ENCODE data around the gene PTPRT. TPM values are rescaled to one million over a fixed set of nuclear protein-coding genes. Genes with fewer than 3 reads are reported as not detected.

PTPRT gene
- total and polyA plus RNA-seq, 12 donors, result 0.04 to 0.53 (median 0.22) TPM; not detected in 1

DNA sequence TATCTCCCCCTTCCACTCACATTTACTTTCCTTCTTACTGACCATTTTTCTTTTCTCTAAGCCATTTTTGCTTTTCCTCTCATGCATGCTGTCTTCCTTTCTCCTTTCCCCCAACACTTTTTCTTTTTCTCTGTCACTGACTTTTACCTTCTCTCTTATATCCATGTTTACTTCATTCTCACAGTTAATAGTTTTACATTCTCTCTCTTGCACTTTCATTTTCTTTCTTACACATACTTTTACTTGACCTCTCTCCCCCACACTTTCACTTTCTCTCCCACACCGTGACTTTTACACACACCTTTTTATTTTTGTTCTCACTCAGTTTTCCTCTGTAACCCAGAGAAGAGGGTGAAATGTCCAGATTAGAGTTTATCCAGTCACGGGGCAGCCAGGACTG is 636.3 kb downstream of the PTPRT start:
- no peak for ATAC-seq
- 50 to 58% methylated on average over 2 of the region's 2 CpGs for WGBS, 2 donors

DNA sequence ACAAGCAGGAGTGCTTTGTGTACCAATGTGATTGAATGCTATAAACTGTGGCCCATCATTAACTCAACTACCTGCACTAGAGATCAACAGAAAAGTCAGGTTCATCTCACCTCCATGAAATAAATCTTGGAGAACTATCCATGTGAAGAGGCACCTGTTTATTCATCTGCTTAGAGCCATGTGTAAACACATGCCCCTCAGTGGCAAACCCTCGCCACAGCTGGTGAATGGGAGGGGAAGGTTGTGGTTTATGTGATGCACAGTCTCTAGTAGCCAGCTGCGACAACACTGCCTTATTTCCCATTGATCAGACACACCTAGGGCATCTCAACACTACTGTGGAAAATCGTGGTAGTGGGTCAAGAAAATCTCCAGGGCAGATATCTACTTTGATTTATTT is 640.2 kb downstream of the PTPRT start:
- DNase-seq (no peak), ATAC-seq (no peak)
- TF ChIP-seq, protein P1, sequence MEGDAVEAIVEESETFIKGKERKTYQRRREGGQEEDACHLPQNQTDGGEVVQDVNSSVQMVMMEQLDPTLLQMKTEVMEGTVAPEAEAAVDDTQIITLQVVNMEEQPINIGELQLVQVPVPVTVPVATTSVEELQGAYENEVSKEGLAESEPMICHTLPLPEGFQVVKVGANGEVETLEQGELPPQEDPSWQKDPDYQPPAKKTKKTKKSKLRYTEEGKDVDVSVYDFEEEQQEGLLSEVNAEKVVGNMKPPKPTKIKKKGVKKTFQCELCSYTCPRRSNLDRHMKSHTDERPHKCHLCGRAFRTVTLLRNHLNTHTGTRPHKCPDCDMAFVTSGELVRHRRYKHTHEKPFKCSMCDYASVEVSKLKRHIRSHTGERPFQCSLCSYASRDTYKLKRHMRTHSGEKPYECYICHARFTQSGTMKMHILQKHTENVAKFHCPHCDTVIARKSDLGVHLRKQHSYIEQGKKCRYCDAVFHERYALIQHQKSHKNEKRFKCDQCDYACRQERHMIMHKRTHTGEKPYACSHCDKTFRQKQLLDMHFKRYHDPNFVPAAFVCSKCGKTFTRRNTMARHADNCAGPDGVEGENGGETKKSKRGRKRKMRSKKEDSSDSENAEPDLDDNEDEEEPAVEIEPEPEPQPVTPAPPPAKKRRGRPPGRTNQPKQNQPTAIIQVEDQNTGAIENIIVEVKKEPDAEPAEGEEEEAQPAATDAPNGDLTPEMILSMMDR (IDR thresholded peaks at IDR 0.05), result no peak
- Histone ChIP-seq H3K27ac (no peak overlapping the region), H3K36me3 (no peaks in the 10 kb centered on the region), H3K4me1 (peaks cover 0 to 4% (median 0%) of the 10 kb centered on the region in 9 donors), H3K27me3 (no peaks in the 10 kb centered on the region), H3K4me3 (no peak overlapping the region), H3K9me3 (no peaks in the 10 kb centered on the region)
- intact Hi-C loops (cut with DNase I), result no loop called here
- WGBS, 2 donors, result 52 to 64% methylated on average over 3 of the region's 3 CpGs

More for the DNA sequence above, 636.3 kb downstream of the PTPRT start:
- H3K27me3 ChIP-seq, result peaks cover 0 to 9% (median 0%) of the 10 kb centered on the region in 7 donors
- no peak overlapping the region for H3K27ac ChIP-seq
- DNase-seq, result no peak
- intact Hi-C loops (cut with DNase I), result no loop called here
- peaks cover 0 to 4% (median 0%) of the 10 kb centered on the region in 9 donors for H3K4me1 ChIP-seq
- no peaks in the 10 kb centered on the region for H3K36me3 ChIP-seq
- no peaks in the 10 kb centered on the region for H3K9me3 ChIP-seq
- no peak overlapping the region for H3K4me3 ChIP-seq
- TF ChIP-seq, protein P1 (IDR thresholded peaks at IDR 0.05), result no peak

DNA sequence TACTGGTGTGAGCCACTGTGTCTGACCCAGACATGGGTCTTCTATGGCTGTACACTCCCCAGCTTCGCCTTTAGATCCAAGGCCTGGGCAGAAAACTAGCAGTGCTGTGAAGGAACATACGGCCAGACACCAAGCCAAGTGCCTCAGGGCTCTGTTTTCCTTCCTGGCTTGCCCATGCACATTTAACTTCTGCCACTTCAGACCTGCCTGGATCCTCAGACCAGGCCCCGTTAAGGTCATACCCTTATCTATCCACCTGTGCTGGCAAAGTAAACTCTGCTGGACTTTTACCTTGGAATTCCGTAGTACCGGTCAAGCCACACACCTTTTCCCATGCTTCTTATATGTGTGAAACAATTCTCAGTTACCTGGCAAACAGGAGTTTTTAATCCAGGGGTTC is 644.8 kb downstream of the PTPRT start:
- H3K9me3 ChIP-seq, result no peaks in the 10 kb centered on the region
- intact Hi-C loops (cut with DNase I), result no loop called here
- no peak for DNase-seq
- peaks cover 0 to 8% (median 0%) of the 10 kb centered on the region in 7 donors for H3K27me3 ChIP-seq
- H3K36me3 ChIP-seq, result no peaks in the 10 kb centered on the region
- no peak overlapping the region for H3K27ac ChIP-seq
- H3K4me3 ChIP-seq, result no peak overlapping the region
- WGBS, 2 donors, result 82 to 88% methylated on average over 5 of the region's 5 CpGs
- TF ChIP-seq, protein P1 (IDR thresholded peaks at IDR 0.05), result no peak
- ATAC-seq, result no peak
- no peaks in the 10 kb centered on the region for H3K4me1 ChIP-seq

DNA sequence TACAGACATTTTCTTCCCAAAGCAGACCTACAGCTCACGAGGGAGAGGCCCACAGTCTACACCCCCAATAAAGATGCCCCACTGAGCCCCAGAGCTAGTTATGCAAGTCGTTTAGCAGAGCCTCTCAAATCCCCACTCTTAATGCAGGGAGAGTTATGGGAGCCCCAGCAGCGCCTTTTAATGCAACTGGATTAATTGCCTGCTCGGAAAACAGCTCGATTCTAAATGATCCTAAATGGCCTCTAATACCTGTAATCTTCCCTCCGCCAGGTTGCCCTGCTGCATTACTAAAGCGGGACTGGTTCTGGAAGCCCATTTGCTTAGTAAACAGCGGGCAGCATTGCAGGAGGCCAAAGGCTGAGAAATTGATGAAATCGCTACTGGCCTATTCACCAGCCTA is 656.9 kb downstream of the PTPRT start:
- Histone ChIP-seq H3K36me3 (no peaks in the 10 kb centered on the region), H3K9me3 (no peaks in the 10 kb centered on the region), H3K4me3 (no peak overlapping the region), H3K27ac (no peak overlapping the region), H3K4me1 (peaks cover 0 to 14% (median 7%) of the 10 kb centered on the region in 9 donors), H3K27me3 (peaks cover 0 to 12% (median 0%) of the 10 kb centered on the region in 7 donors)
- TF ChIP-seq, protein P1 (IDR thresholded peaks at IDR 0.05), result no peak
- WGBS, 2 donors, result 81 to 84% methylated on average over 9 of the region's 9 CpGs
- intact Hi-C loops (cut with DNase I), result loop anchor here in 6 of 10 donors (5.0 to 10.0 kb wide), 5 partner anchors 62 to 798 kb away; no protein-coding TSS in a partner anchor
- DNase-seq, result no peak
- ATAC-seq, result no peak

All from heart right ventricle (tissue), 16 donors.